GM12875 (cell line): ENCODE measurements around the gene KLK13.

Experiments
- H3K4me3 ChIP-seq: one replicate; pipeline ENCODE4 v1.5.1; 2011; ENCODE audit warnings: low read depth, low read length, control low read depth
- CTCF ChIP-seq: IDR thresholded peaks from 2 replicates; pipeline ENCODE4 v1.5.1; 2011; ENCODE audit warnings: low read depth, mild to moderate bottlenecking, control low read depth, inconsistent platforms, low read length, moderate library complexity, borderline replicate concordance; ENCODE audit not compliant: insufficient read depth

The KLK13 gene

GRCh38 chr19:51107406-51108065, 42.6 kb upstream of the KLK13 start:
- TF ChIP-seq CTCF, result 0 out of 2 replicates have a peak, but pooled peaks have one; percentile 1
- H3K4me3 ChIP-seq, result peak overlapping the region; percentile 97

- no peak overlapping the region for H3K4me3 ChIP-seq
- TF ChIP-seq CTCF, result no peak
These were observed 39.0 kb upstream of the KLK13 start for GRCh38 chr19:51103926-51104341.

GRCh38 chr19:51102991-51103390, 38.1 kb upstream of the KLK13 start:
- no peak overlapping the region for H3K4me3 ChIP-seq
- TF ChIP-seq CTCF, result no peak

- no peak for TF ChIP-seq CTCF
- H3K4me3 ChIP-seq, result no peak overlapping the region
These were observed 36.4 kb upstream of the KLK13 start for GRCh38 chr19:51101171-51101865.

GRCh38 chr19:51100601-51101000, 35.7 kb upstream of the KLK13 start:
- TF ChIP-seq CTCF, result no peak

GRCh38 chr19:51099047-51099382, 34.1 kb upstream of the KLK13 start:
- no peak for TF ChIP-seq CTCF
- H3K4me3 ChIP-seq, result no peak overlapping the region

More at GRCh38 chr19:51100601-51101000, 35.7 kb upstream of the KLK13 start:
- H3K4me3 ChIP-seq, result no peak overlapping the region
